Raji (cell line): ENCODE data around the gene PRDM11.

Source experiments
- POLR2A ChIP-seq: IDR thresholded peaks from 2 replicates; pipeline ENCODE4 v1.6.1; 2011; ENCODE audit warnings: low read depth, low read length, control low read depth; ENCODE audit not compliant: insufficient read depth

The PRDM11 gene

GRCh38 chr11:45162064-45162375, 15.6 kb downstream of the PRDM11 start:
- TF ChIP-seq POLR2A: no peak

DNA sequence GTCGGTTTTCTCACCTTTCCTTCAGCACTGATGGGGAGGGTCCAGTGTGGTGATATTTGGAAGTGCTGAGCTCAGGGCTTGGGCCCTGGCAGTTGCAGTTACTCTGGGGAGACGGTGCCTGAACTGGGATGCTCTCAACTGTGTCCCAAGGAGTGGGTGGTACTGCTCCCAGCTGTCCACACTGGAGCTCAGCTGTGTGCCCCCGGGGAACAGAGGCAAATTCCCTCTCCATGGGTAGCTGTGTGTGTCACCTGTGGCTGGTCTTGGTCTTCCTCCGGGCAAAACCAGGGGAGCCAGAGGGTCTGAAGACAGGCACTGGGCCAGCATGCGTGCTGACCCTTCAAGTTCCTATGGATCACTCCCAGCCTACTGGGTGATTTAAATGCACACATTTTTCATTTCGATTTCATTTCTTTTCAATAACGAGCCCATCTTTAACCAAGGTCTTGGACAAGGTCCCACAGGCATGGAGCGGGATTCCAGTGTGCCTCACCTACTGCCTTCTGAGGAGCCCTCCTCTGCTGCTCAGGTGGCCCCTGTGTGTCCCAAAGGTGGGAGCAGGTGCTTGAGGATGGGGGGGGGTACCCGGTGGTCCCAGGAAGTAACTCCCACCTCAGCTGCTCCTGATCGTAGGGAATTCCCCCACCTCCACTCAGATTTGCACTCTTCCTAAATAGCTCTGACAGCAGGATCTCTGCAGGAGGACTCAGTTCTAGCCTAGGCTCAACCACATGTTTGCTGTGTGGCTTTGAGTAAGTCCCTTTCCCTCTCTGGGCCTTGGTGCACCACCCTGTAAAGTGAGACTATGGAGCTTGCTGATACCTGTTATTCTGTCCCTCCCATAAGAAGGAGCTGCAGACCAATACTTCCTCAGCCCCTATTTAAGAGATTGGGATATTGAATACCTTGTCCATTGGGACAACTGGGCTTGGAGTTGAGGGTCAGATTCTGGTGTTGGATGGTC, 16.8 kb downstream of the PRDM11 start:
- TF ChIP-seq POLR2A: no peak

DNA sequence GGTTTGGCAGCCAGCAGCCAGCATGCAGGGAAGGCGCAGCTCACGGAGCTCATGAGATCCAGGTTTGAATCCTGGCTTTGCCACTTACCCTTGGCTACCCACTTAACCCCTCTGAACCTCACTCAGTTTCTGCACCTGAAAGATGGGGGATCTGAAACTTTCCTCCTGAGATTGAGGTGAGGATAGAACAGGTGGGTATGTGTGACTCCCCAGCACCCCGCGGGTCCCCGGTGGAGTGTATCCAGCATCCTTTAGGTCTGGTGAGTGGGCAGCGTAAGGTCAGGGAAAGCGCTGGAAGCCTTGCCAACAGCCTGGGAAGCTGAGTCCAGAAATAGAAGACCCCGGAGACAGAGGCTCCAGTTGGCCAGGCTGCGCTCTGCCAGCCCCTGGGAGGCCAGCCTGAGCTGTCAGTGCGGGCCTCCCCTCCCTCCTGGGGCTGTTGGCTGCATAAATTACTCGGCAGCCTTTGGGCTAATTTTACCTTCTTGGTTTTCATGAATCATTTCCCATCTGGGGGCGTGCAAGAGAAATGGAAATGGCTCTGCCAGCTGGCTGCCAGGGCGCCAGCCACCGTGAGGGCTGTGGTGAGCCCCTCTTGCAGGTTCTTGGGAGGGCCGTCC, 17.6 kb downstream of the PRDM11 start:
- TF ChIP-seq POLR2A: no peak

GRCh38 chr11:45165386-45165785, 18.9 kb downstream of the PRDM11 start:
- TF ChIP-seq POLR2A: no peak

GRCh38 chr11:45165806-45166603, 19.6 kb downstream of the PRDM11 start:
- TF ChIP-seq POLR2A: no peak

DNA sequence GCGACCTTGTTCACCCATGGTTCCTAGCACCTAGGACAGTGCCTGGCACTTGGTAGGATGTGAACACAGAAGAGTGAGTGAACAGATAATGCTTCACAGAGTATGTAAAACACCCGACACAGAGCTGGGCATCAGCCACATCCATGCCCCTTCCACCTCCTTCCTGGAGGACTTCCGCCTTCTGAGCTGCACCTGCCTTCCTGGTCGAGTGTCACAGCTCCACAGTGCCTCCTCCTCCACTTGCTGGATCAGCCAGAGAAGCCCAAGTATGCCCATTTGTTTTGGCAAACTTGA, 20.1 kb downstream of the PRDM11 start:
- no peak for TF ChIP-seq POLR2A

GRCh38 chr11:45167283-45167682, 20.8 kb downstream of the PRDM11 start:
- no peak for TF ChIP-seq POLR2A

GRCh38 chr11:45168366-45169130, 22.1 kb downstream of the PRDM11 start:
- no peak for TF ChIP-seq POLR2A

DNA sequence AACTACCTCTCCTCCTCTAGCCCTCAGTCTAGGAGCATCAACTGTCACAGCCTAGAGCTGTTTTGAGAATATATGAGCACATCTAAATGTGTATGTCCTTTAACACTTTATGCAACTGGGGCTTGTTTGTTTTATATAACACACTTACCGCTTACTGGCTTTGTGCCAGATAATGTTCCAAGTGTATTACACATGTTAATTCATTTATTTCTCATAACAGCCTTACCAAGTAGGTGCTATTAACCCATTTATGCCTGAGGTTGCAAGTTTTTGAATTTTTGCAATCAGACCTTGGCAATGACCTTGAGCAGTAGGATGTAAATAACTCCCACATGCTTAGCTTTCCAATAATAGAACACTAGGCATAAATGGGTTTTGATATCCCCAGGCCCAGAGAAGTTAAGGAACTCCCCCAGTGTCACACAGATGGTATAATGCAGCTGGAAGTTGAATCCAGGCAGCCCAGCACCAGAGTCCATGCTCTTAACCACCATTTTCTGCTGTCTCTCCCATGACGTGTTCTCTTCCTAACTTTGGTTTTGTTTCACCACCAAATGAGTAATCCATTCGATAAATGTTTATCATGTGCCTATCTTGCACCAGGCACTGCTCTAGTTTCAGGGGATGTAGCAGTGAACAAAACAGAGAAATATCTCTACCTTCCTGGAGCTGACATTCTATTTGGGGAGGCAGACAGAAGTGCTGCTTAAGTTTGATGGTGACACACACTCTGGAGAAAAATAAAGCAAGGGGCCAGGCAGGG, 23.1 kb downstream of the PRDM11 start:
- no peak for TF ChIP-seq POLR2A

GRCh38 chr11:45170484-45170883, 24.0 kb downstream of the PRDM11 start:
- TF ChIP-seq POLR2A: no peak

DNA sequence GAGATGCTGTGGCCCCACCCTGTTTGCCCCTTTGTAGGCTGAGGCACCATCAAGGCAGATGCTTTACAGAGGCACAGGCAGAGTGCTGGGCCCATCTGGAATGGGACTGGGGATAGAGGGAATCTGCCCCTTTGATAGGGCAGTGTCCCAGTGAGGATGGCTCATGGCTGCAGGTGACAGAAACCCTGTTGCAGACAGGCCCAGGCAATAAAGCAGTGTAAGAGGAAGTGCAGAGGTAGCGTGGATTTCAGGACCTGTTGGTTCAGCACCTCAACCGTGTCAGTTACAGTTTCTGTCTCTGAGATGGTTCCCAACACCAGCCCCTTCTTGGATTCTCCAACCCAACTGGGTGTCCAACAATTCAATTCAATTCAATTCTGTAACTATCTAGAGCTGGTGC, 25.1 kb downstream of the PRDM11 start:
- TF ChIP-seq POLR2A: no peak

- no peak for TF ChIP-seq POLR2A
Measured at GRCh38 chr11:45173064-45173463, 26.6 kb downstream of the PRDM11 start.

GRCh38 chr11:45174168-45174835, 27.9 kb downstream of the PRDM11 start:
- no peak for TF ChIP-seq POLR2A

GRCh38 chr11:45174963-45175362, 28.5 kb downstream of the PRDM11 start:
- TF ChIP-seq POLR2A: no peak
